Right lobe of liver (tissue), 6 donors: ENCODE results near the gene NRBF2. TPM values are rescaled to one million over a fixed set of nuclear protein-coding genes. Genes with fewer than 3 reads are reported as not detected.

Experiments
- ATAC-seq, 4 donors: fragments of 200-7000 bp; cut with Tn5 transposase; one replicate each; pipeline ENCODE4 v1.9.1; 2020; ENCODE audit warnings: mild to moderate bottlenecking in 4 of 4, moderate library complexity in 4 of 4
- DNase-seq, 3 donors: peaks; one replicate each; pipeline ENCODE4 v3.0.0-alpha.2; 2020
- H3K27ac ChIP-seq, 3 donors: fragments of 200-600 bp; one replicate each; pipeline ENCODE4 v1.8.0; 2022
- H3K27me3 ChIP-seq, 2 donors: fragments of 200-600 bp; one replicate each; pipeline ENCODE4 v1.8.0; 2022
- H3K36me3 ChIP-seq, 4 donors: fragments of 200-600 bp; sonication (generic) in 1 of 4; one replicate each; pipeline versions ENCODE4 v1.5.1 to v1.8.0; 2017 to 2022; ENCODE audit warnings: control low read depth in 1 of 4
- H3K4me1 ChIP-seq, 4 donors: fragments of 200-600 bp; sonication (generic) in 1 of 4; one replicate each; pipeline versions ENCODE4 v1.5.1 to v1.8.0; 2017 to 2022; ENCODE audit warnings: control low read depth in 1 of 4
- H3K4me3 ChIP-seq, 3 donors: fragments of 200-600 bp; one replicate each; pipeline ENCODE4 v1.8.0; 2022
- H3K9me3 ChIP-seq, 4 donors: fragments of 200-600 bp; sonication (generic) in 1 of 4; one replicate each; pipeline versions ENCODE4 v1.5.1 to v1.8.0; 2017 to 2022; ENCODE audit warnings: control low read depth in 1 of 4
- CTCF ChIP-seq, 4 donors: fragments of 200-600 bp in 3 of 4; fragments of 450-650 bp in 1 of 4; IDR thresholded peaks; one replicate each; pipeline versions ENCODE4 v1.5.1 to v1.8.0; 2016 to 2022; ENCODE audit warnings: antibody characterized with exemption in 4 of 4, mild to moderate bottlenecking in 2 of 4
- POLR2A ChIP-seq: fragments of 450-650 bp; IDR thresholded peaks from one replicate; pipeline ENCODE4 v1.6.1; 2017; ENCODE audit warnings: antibody characterized with exemption, mild to moderate bottlenecking
- WGBS: methylation state at CpG from one replicate; pipeline ENCODE4 v1.1.6; 2018; ENCODE audit warnings: low coverage, low lambda C conversion rate; ENCODE audit not compliant: insufficient coverage; ENCODE audit errors: missing lambda C conversion rate; 5-methylcytosine and 5-hydroxymethylcytosine counted together
- intact Hi-C, 2 donors: fragments of 100-400 bp; cut with DNase I; formaldehyde crosslinking; loops; one replicate each; pipeline versions ENCODE4 v1.11.2 to v1.14.1; 2022
- total RNA-seq, 6 experiments: library from RNA; depleted of rRNA in 2 of 6; stranded (reverse); fragments of >200 nt in 2 of 6; fragmentation: NEBNext Ultra II Directional in 3 of 6; extraction: Animal tissue kit (Norgen Biotek cat#: 25700) in 3 of 6; gene quantifications; one replicate each; pipeline versions ENCODE4 v1.1.0 to v1.2.4, GENCODE V29; 2016 to 2023
- donor health status: DM: no; HTN: yes; CAD: no.
- donor health status: DM: no; HTN: no; CAD: no.
- donor health status: DM: no; HTN: no; CAD: no.
- donor health status: DM: no; HTN: yes; CAD: no.
- donor health status: DM: no; HTN: yes; CAD: no.

Gene NRBF2
- total RNA-seq, 6 experiments from 2014 or later: 15.9 to 32.3 (median 22.8) TPM

GRCh38 chr10:63103971-63104409, 29.1 kb upstream of the NRBF2 start:
- 80% methylated on average over 3 of the region's 7 CpGs for WGBS
- intact Hi-C loops: no loop called here
- no peak overlapping the region for H3K27ac ChIP-seq
- TF ChIP-seq CTCF (IDR thresholded peaks at IDR 0.05) (no peak), POLR2A (no peak)
- H3K4me3 ChIP-seq: no peak overlapping the region
- H3K9me3 ChIP-seq: no peaks in the 10 kb centered on the region
- H3K4me1 ChIP-seq: no peaks in the 10 kb centered on the region
- H3K27me3 ChIP-seq: no peaks in the 10 kb centered on the region
- DNase-seq: no peak
- H3K36me3 ChIP-seq: no peaks in the 10 kb centered on the region
- no peak for ATAC-seq

DNA sequence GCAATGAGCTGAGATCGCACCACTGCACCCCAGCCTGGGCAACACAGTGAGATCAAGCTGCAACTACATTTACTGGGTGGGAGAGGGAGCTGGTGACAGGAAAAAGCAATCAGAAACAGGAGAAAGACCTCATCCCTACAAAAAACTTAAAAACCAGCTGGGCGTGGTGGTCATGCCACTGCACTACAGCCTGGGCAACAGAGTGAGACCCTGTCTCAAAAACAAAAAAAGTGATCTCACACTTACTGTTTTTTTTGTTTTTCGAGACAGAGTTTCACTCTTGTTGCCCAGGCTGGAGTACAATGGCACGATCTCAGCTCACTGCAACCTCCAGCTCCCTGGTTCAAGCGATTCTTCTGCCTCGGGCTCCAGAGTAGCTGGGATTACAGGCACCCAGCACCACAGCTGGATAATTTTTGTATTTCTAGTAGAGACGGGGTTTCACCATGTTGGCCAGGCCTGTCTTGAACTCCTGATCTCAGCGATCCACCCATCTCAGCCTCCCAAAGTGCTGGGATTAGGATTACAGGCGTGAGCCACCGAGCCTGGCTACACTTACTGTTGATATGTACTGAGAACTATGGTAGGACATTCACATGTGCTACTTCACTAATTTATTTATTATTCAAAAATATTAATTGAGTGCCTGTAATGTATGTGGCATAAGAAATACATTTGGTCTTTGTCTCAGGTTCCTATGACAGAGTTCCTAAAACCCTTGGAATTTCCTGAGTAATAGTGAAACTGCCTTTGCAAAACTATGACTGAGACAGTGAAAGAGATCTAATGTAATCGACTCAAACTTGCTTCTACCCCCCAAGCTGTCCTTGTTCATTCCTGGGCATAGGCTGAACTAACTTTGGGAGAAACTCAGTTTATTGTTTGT, 27.7 kb upstream of the NRBF2 start:
- DNase-seq: no peak
- WGBS: 78% methylated on average over 9 of the region's 11 CpGs
- no peak overlapping the region for H3K27ac ChIP-seq
- TF ChIP-seq POLR2A (no peak), CTCF (IDR thresholded peaks at IDR 0.05) (no peak)
- H3K36me3 ChIP-seq: no peaks in the 10 kb centered on the region
- intact Hi-C loops: no loop called here
- ATAC-seq: no peak
- H3K4me1 ChIP-seq: no peaks in the 10 kb centered on the region
- H3K27me3 ChIP-seq: no peaks in the 10 kb centered on the region
- no peaks in the 10 kb centered on the region for H3K9me3 ChIP-seq
- H3K4me3 ChIP-seq: no peak overlapping the region

DNA sequence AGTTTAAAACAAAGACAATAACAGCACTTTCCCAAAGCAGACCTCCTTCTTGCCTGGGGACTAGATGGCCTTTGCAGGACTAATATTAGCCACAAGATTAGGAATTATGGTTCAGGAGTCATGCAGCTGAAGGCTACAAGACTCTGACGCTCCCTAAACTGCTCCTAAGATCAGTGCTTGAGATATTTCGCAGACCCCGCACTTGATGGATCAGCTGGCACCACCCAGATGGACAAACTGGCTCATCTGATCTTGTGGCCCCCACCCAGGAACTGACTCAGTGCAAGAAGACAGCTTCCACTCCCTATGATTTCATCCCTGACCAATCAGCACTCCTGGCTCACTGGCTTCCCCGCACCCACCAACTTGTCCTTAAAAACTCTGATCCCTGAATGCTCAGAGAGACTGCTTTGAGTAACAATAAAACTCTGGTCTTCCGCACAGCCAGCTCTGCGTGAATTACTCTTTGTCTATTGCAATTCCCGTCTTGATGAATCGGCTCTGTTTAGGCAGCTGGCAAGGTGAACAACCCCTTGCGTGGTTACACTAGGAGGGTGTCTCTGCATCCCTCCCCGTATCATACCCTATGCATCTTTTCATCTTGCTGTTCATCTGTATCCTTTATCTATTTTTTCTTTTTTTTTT, 26.9 kb upstream of the NRBF2 start:
- Histone ChIP-seq H3K4me1 (no peaks in the 10 kb centered on the region), H3K4me3 (no peak overlapping the region), H3K36me3 (no peaks in the 10 kb centered on the region), H3K27me3 (no peaks in the 10 kb centered on the region), H3K27ac (no peak overlapping the region), H3K9me3 (no peaks in the 10 kb centered on the region)
- DNase-seq (no peak), ATAC-seq (no peak)
- intact Hi-C loops: no loop called here
- TF ChIP-seq CTCF (IDR thresholded peaks at IDR 0.05): no peak
- no peak for TF ChIP-seq POLR2A
- WGBS: 68% methylated on average over 9 of the region's 10 CpGs

DNA sequence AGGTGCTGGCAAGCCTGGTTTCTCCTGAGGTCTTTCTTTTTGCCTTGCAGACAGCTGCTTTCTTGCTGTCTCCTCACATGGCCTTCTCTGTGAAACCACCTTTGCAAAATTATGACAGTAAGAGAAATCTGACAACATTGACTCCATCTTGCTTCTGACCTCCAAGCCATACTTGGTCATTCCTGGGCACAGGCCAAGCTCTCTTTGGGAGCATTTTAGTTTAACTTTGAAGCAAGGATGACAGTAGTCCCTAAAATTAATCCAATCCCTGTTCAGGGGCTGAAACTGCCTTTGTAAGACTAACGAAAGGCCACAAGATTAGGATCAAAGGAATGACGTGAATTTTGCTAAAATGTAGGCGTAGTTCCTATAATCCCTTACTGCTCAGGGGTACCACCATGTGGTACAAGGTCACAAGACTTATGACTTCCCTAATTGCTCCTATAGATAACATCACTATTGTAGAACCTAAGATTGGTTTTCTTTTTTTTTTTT, 25.1 kb upstream of the NRBF2 start:
- no peak overlapping the region for H3K27ac ChIP-seq
- H3K36me3 ChIP-seq: no peaks in the 10 kb centered on the region
- intact Hi-C loops: no loop called here
- H3K4me3 ChIP-seq: no peak overlapping the region
- DNase-seq (no peak), ATAC-seq (no peak)
- H3K9me3 ChIP-seq: no peaks in the 10 kb centered on the region
- no peaks in the 10 kb centered on the region for H3K4me1 ChIP-seq
- no peak for TF ChIP-seq POLR2A
- no peaks in the 10 kb centered on the region for H3K27me3 ChIP-seq
- WGBS: 56% methylated on average over 3 of the region's 3 CpGs

DNA sequence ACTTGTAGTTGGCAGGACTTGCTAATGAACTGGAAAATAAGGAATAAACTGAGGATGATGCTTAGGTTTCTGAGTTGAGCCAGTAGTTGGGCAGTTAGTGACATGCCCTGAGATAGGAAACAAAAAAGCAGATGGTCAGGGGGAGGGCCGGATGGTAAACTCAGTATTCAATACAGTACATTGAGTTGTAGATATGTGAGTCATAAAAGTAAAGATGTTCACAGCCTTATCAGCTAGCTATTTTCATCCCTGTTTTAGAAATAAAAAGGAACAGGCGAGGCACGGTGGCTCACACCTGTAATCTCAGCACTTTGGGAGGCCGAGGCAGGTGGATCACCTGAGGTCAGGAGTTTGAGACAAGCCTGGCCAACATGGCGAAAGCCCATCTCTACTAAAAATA, 22.2 kb upstream of the NRBF2 start:
- TF ChIP-seq POLR2A: no peak
- TF ChIP-seq CTCF (IDR thresholded peaks at IDR 0.05): no peak
- ATAC-seq (no peak), DNase-seq (no peak)
- Histone ChIP-seq H3K9me3 (no peaks in the 10 kb centered on the region), H3K36me3 (no peaks in the 10 kb centered on the region), H3K4me1 (peaks cover 0 to 22% (median 8%) of the 10 kb centered on the region in 4 donors), H3K4me3 (no peak overlapping the region), H3K27ac (no peak overlapping the region), H3K27me3 (no peaks in the 10 kb centered on the region)
- intact Hi-C loops: no loop called here
- WGBS: 91% methylated on average over 4 of the region's 5 CpGs
